GM13977 (cell line): Measurements from ENCODE around the gene ZBTB49.
"Not testable (repeated sequence)": the region's sequence is repeated elsewhere in the genome, so short reads cannot be mapped to it uniquely, and the experiment has no call there.

Experiments used
- DNase-seq: peaks from one replicate; pipeline ENCODE4 v3.0.0; 2012; ENCODE audit warnings: low spot score
- CTCF ChIP-seq: IDR thresholded peaks from 2 replicates; pipeline ENCODE4 v1.5.1; 2012; ENCODE audit warnings: mild to moderate bottlenecking, control low read depth; ENCODE audit not compliant: insufficient read depth; ENCODE audit errors: extremely low read depth, missing control alignments
- in situ Hi-C: fragments of 300-500 bp; cut with MboI; formaldehyde crosslinking; loops from one replicate; pipeline ENCODE4 v1.12.0; 2022; ENCODE audit warnings: low sequenced_read_pairs, low pct_unique_long_range_greater_than_20kb, mixed read lengths, inconsistent platforms; ENCODE audit not compliant: unreplicated experiment

Gene ZBTB49

GRCh38 chr4:4249866-4250265, 40.2 kb upstream of the ZBTB49 start:
- in situ Hi-C loops, result loop anchor here (10.0 kb wide), 1 partner anchor 85 kb away; no protein-coding TSS in a partner anchor
- DNase-seq, result no peak
- no peak for TF ChIP-seq CTCF

GRCh38 chr4:4254199-4254598, 35.9 kb upstream of the ZBTB49 start:
- DNase-seq, result no peak
- in situ Hi-C loops, result loop anchor here (10.0 kb wide), 1 partner anchor 81 kb away; no protein-coding TSS in a partner anchor

GRCh38 chr4:4254666-4255065, 35.4 kb upstream of the ZBTB49 start:
- no peak for DNase-seq
- TF ChIP-seq CTCF, result no peak
- in situ Hi-C loops, result loop anchor here (10.0 kb wide), 1 partner anchor 80 kb away; no protein-coding TSS in a partner anchor

More at GRCh38 chr4:4254199-4254598, 35.9 kb upstream of the ZBTB49 start:
- TF ChIP-seq CTCF, result no peak

- no peak for TF ChIP-seq CTCF
- in situ Hi-C loops, result loop anchor here (10.0 kb wide), 1 partner anchor 78 kb away; no protein-coding TSS in a partner anchor
- DNase-seq, result no peak
Measured at GRCh38 chr4:4256799-4257198, 33.3 kb upstream of the ZBTB49 start.

GRCh38 chr4:4257705-4258104, 32.3 kb upstream of the ZBTB49 start:
- in situ Hi-C loops, result loop anchor here (10.0 kb wide), 1 partner anchor 77 kb away; no protein-coding TSS in a partner anchor
- DNase-seq, result not testable (repeated sequence)

- no peak for TF ChIP-seq CTCF
- in situ Hi-C loops, result loop anchor here (10.0 kb wide), 1 partner anchor 75 kb away; no protein-coding TSS in a partner anchor
- DNase-seq, result no peak
Measured at GRCh38 chr4:4259484-4260100, 30.5 kb upstream of the ZBTB49 start.

GRCh38 chr4:4260185-4260751, 29.8 kb upstream of the ZBTB49 start:
- peak; percentile 31 for TF ChIP-seq CTCF
- in situ Hi-C loops, result no loop called here
- DNase-seq, result peak; percentile 57
